ENCODE results near the gene THPO.

THPO gene

GRCh38 chr3:184361932-184362667, 15.9 kb downstream of the THPO start:
- peak; percentile 48 for DNase-seq

GRCh38 chr3:184361532-184361931, 16.5 kb downstream of the THPO start, which contains the start of the genes CLCN2 and POLR2H:
Gene CLCN2 (minus strand): TSS chr3:184361605. CDS start chr3:184361479, 126 bp downstream.
Gene POLR2H (plus strand): TSS chr3:184361710. CDS start chr3:184363493, 1,783 bp downstream.
- DNase-seq = peak; percentile 51

GRCh38 chr3:184360929-184361531, 17.0 kb downstream of the THPO start:
- DNase-seq = no peak

GRCh38 chr3:184360070-184360928, 17.7 kb downstream of the THPO start:
- DNase-seq = no peak

- no peak for DNase-seq
These were observed 18.4 kb downstream of the THPO start for GRCh38 chr3:184359610-184360009.

- DNase-seq = no peak
These were observed 19.1 kb downstream of the THPO start for GRCh38 chr3:184358921-184359350.

- no peak for DNase-seq
These were observed 19.8 kb downstream of the THPO start for GRCh38 chr3:184358124-184358767.

GRCh38 chr3:184357248-184358123, 20.5 kb downstream of the THPO start:
- DNase-seq = no peak

GRCh38 chr3:184355261-184356040, 22.6 kb downstream of the THPO start:
- DNase-seq = no peak

- DNase-seq = no peak
These were observed 23.3 kb downstream of the THPO start for GRCh38 chr3:184354754-184355153.

GRCh38 chr3:184354121-184354728, 23.8 kb downstream of the THPO start:
- DNase-seq = peak; percentile 74

- DNase-seq = no peak
These were observed 24.5 kb downstream of the THPO start for GRCh38 chr3:184353546-184353941.

- DNase-seq = no peak
These were observed 25.0 kb downstream of the THPO start for GRCh38 chr3:184352897-184353545.

GRCh38 chr3:184352149-184352785, 25.7 kb downstream of the THPO start:
- DNase-seq = no peak

GRCh38 chr3:184351511-184352148, 26.4 kb downstream of the THPO start:
- DNase-seq = no peak

GRCh38 chr3:184350618-184351017, 27.4 kb downstream of the THPO start:
- no peak for DNase-seq

- DNase-seq = no peak
These were observed 28.2 kb downstream of the THPO start for GRCh38 chr3:184349563-184350470.

- DNase-seq = no peak
These were observed 30.0 kb downstream of the THPO start for GRCh38 chr3:184348057-184348382.

Measured in stimulated activated CD4-positive, alpha-beta T cell treated with anti-CD3 and anti-CD28 coated beads, Interleukin-4, amount 100 ng/mL, for 1 hour (primary cell).